Fibroblast of villous mesenchyme (primary cell): ENCODE data around the gene F11R. TPM values are rescaled to one million over a fixed set of nuclear protein-coding genes. Genes with fewer than 3 reads are reported as not detected.

Source experiments
- DNase-seq: peaks from one replicate; pipeline ENCODE4 v3.0.0-alpha.2; 2010; ENCODE audit warnings: low read depth
- H3K4me3 ChIP-seq: 2 replicates; pipeline ENCODE4 v1.5.1; 2011; ENCODE audit warnings: low read depth, mild to moderate bottlenecking, low read length
- total RNA-seq: library from RNA; depleted of rRNA; stranded (reverse); fragments of >200 nt; gene quantifications from 2 replicates; pipeline ENCODE4 v1.2.3, GENCODE V29; 2012
- TF ChIP-seq, protein P1 (sequence below): IDR thresholded peaks from 2 replicates; pipeline ENCODE4 v1.5.1; 2012; ENCODE audit warnings: low read depth, mild to moderate bottlenecking, low read length; ENCODE audit not compliant: insufficient read depth

The F11R gene
- total RNA-seq, 1 donor = 5.6 TPM

DNA sequence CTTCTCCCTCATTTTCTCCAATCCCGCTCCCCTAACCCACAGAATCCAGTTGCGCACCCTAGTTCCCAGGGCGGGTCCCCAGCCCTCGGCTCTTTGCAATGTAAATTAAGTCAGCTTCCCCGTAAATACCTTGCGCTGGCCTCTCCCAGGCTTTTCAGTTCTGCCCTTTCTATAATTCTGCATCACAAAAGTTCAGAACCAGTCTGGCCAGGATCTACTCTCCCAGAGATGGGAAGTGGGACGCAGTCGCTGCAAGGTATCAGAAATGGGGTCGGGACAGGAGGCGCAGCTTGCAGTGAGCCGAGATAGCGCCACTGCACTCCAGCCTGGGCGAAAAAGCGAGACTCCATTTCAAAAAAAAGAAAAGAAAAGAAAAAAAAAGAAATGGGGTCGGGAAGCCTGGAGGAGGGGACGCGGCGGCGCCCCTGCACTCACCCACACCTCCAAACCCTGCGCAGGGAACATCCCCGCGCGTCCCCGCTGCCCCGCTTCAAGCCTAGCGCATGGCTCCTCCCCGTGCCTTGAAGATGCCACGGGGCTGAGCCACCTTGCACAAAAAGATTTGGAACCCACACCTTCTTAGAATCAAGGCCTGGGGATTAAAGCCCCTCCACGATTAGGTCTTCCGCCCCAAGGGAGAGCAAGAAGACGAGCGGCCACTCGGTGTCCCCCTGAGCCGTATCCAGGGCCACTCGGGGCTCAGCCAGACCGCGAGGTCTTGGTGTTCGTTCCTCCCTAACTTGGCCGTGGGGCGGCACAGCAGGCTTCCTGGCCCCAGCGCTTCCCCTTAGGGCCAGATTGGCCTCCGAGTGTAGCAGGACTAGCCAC is 39.2 kb downstream of the F11R start:
- TF ChIP-seq, protein P1, sequence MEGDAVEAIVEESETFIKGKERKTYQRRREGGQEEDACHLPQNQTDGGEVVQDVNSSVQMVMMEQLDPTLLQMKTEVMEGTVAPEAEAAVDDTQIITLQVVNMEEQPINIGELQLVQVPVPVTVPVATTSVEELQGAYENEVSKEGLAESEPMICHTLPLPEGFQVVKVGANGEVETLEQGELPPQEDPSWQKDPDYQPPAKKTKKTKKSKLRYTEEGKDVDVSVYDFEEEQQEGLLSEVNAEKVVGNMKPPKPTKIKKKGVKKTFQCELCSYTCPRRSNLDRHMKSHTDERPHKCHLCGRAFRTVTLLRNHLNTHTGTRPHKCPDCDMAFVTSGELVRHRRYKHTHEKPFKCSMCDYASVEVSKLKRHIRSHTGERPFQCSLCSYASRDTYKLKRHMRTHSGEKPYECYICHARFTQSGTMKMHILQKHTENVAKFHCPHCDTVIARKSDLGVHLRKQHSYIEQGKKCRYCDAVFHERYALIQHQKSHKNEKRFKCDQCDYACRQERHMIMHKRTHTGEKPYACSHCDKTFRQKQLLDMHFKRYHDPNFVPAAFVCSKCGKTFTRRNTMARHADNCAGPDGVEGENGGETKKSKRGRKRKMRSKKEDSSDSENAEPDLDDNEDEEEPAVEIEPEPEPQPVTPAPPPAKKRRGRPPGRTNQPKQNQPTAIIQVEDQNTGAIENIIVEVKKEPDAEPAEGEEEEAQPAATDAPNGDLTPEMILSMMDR = no peak
- H3K4me3 ChIP-seq = no peak overlapping the region
- no peak for DNase-seq

DNA sequence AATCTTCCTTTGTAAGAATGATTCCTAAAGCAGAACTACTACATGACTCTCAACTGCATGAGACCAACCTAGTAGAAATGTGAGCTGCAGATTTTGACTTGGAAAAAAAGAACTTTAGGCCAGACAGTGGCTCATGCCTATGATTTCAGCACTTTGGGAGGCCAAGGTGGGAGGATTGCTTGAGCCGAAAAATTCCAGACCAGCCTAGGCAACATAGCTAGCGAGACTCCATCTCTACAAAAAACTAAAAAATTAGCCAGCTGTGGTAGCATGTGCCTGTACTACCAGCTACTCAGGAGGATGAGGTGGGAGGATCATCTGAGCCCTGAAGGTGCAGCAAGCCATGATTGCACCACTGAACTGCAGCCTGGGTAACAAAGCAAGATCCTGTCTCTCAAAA is 41.7 kb downstream of the F11R start:
- DNase-seq = no peak
- TF ChIP-seq, protein P1 = no peak
- H3K4me3 ChIP-seq = no peak overlapping the region

DNA sequence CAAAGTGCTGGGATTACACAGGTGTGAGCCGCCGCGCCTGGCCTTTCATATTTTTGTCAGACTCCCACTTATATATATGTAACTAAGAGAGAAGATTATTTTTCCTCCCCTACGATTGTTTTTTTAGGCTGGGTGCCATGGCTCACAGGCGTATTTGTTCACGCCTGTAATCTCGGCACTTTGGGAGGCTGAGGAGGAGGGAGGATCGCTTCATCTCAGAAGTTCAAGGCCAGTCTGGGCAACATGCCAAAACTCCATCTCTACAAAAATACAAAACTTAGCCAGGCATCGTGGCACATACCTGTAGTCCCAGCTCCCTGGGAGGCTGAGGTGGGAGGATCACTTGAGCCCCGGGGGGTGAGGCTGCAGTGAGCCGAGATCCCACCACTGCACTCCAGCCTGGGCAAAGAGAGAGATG is 42.4 kb downstream of the F11R start:
- no peak for DNase-seq
- H3K4me3 ChIP-seq = no peak overlapping the region
- TF ChIP-seq, protein P1 = no peak

DNA sequence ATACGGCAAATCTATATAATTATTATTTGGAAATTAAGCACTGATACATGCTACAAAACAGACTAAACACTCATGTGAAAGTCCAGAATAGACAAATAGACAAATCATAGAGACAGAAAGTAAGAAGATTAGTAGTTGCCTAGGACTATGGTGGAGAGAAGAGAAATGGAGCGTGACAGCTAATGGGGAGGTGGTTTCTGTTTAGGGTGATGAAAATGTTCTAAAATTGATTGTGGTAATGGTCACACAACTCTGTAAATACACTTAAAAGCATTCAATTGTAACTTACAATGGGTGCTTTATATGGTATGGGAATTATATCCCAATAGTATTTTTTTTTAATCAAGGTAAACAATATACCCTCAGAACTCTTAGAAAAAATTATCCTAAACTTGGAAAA is 45.9 kb downstream of the F11R start:
- TF ChIP-seq, protein P1 = no peak
- DNase-seq = no peak
- no peak overlapping the region for H3K4me3 ChIP-seq

DNA sequence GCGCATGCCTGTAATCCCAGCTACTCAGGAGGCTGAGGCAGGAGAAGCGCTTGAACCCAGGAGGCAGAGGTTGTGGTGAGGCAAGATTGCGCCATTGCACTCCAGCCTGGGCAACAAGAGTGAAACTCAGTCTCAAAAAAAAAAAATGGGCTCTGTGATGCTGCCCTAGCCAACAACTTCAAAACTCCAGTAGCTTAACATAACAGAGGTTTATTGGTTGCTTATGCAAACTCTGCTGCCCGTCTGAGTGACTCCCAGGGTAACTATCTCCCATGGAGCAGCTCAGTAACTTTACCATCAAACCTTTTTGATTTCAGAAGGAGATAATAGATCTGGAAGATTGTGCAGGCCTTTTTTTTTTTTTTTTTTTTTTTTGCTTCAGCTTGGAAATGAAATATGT is 47.5 kb downstream of the F11R start:
- no peak for DNase-seq
- no peak overlapping the region for H3K4me3 ChIP-seq
- TF ChIP-seq, protein P1 = no peak

DNA sequence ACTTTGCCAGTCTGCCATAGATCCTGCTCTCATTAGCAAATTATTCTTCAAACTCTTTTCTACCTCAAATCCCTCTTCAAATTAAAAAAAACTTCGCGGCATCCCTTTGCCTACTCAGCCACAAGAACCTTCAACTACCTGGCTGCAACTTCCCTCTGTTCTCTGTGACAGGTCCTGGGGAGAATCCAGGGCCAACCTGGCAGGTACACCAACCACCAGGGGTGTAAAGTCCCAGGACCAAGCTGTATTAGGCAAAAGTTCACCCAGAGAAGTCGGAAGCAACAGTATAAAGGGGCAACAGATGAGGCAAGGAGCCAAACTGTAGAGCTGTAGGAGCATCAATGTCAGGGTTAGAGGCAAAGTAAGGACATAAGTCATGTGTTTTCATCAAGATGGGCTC is 48.0 kb downstream of the F11R start:
- TF ChIP-seq, protein P1 = no peak

DNA sequence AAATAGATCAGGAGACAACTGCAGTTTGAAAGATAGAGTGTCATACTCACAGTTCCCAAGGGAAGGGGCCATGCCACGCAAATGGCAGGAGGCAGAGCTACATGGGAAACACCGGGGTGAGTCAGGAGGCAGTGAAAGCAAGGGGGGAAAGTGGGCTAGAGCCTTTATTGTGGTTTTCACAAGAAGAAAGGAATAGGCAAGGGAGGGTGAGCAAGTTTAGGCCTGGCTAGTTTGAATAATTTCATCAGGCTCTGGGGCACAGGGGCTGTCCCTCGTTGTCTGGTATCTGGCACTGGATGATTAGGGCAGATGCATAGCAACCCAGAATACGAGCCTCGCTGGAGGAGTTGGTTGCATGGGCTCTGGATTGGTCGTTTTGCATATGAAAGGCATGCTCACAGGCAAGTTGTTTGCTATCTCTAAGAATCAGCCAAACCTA is 49.3 kb downstream of the F11R start:
- TF ChIP-seq, protein P1 = no peak
- no peak for DNase-seq
- no peak overlapping the region for H3K4me3 ChIP-seq

More for the DNA sequence above, 48.0 kb downstream of the F11R start:
- DNase-seq = no peak
- no peak overlapping the region for H3K4me3 ChIP-seq
